ENCODE results near the gene LNX1. TPM values are rescaled to one million over a fixed set of nuclear protein-coding genes. Genes with fewer than 3 reads are reported as not detected.

The LNX1 gene
- total RNA-seq, 2 experiments from 2014 or later: not detected

- no peaks in the 10 kb centered on the region for H3K36me3 ChIP-seq (ENCODE audit: insufficient read depth, low read length)
- no peak for TF ChIP-seq EZH2phosphoT487 (IDR thresholded peaks at IDR 0.05; ENCODE audit: borderline replicate concordance, low read depth, low read length)
- TF ChIP-seq CTCF (conservative IDR thresholded peaks at IDR 0.05; ENCODE audit: low read length): no peak
- no peaks in the 10 kb centered on the region for H3K9me3 ChIP-seq (ENCODE audit: low read length)
- no peak overlapping the region for H2AFZ ChIP-seq (ENCODE audit: low read length)
- H3K79me2 ChIP-seq (ENCODE audit: insufficient read depth, low read depth, low read length): no peaks in the 10 kb centered on the region
- intact Hi-C loops (cut with micrococcal nuclease; ENCODE audit: unreplicated experiment): no loop called here
- H3K27ac ChIP-seq (ENCODE audit: low read depth, low read length, poor library complexity, severe bottlenecking): no peak overlapping the region
- H3K4me3 ChIP-seq (ENCODE audit: low read depth, low read length, poor library complexity, severe bottlenecking): no peak overlapping the region
- CTCF ChIA-PET (ENCODE audit: unreplicated experiment): no interaction called here
- H3K4me2 ChIP-seq (ENCODE audit: low read length): no peak overlapping the region
- no peak for DNase-seq (ENCODE audit: low spot score)
- no TSS peak for BruUV-seq (replicated peaks)
- H4K20me1 ChIP-seq (ENCODE audit: insufficient read depth, low read length): no peaks in the 10 kb centered on the region
- H3K9me2 ChIP-seq (ENCODE audit: insufficient read depth, low read length): no peaks in the 10 kb centered on the region
- POLR2A ChIA-PET: interaction anchor here (0.7 kb wide), 1 partner anchor 646 kb away, joined by 3 read pairs; no protein-coding TSS in a partner anchor
- no peaks in the 10 kb centered on the region for H3K4me1 ChIP-seq (ENCODE audit: insufficient read depth, low read length, poor library complexity, severe bottlenecking)
Observed at GRCh38 chr4:53595834-53596233, 4.5 kb upstream of the LNX1 start.

GRCh38 chr4:53595204-53595603 lies 3.9 kb upstream of the LNX1 start:
- CTCF ChIA-PET (ENCODE audit: unreplicated experiment): no interaction called here

More at GRCh38 chr4:53595204-53595603, 3.9 kb upstream of the LNX1 start:
- Histone ChIP-seq H3K4me2 (ENCODE audit: low read length) (no peak overlapping the region), H2AFZ (ENCODE audit: low read length) (no peak overlapping the region), H3K9me3 (ENCODE audit: low read length) (no peaks in the 10 kb centered on the region), H3K27ac (ENCODE audit: low read depth, low read length, poor library complexity, severe bottlenecking) (no peak overlapping the region), H3K79me2 (ENCODE audit: insufficient read depth, low read depth, low read length) (no peaks in the 10 kb centered on the region), H4K20me1 (ENCODE audit: insufficient read depth, low read length) (no peaks in the 10 kb centered on the region), H3K36me3 (ENCODE audit: insufficient read depth, low read length) (no peaks in the 10 kb centered on the region), H3K4me3 (ENCODE audit: low read depth, low read length, poor library complexity, severe bottlenecking) (no peak overlapping the region), H3K9me2 (ENCODE audit: insufficient read depth, low read length) (no peaks in the 10 kb centered on the region), H3K4me1 (ENCODE audit: insufficient read depth, low read length, poor library complexity, severe bottlenecking) (no peaks in the 10 kb centered on the region)
- intact Hi-C loops (cut with micrococcal nuclease; ENCODE audit: unreplicated experiment): no loop called here
- DNase-seq (ENCODE audit: low spot score): no peak
- POLR2A ChIA-PET: interaction anchor here (0.7 kb wide), 1 partner anchor 645 kb away, joined by 3 read pairs; no protein-coding TSS in a partner anchor
- no TSS peak for BruUV-seq (replicated peaks)
- TF ChIP-seq CTCF (conservative IDR thresholded peaks at IDR 0.05; ENCODE audit: low read length) (no peak), EZH2phosphoT487 (IDR thresholded peaks at IDR 0.05; ENCODE audit: borderline replicate concordance, low read depth, low read length) (no peak)

Data from OCI-LY7 (cell line).